ENCODE measurements around the gene PAIP2. TPM values are rescaled to one million over a fixed set of nuclear protein-coding genes. Genes with fewer than 3 reads are reported as not detected.
A peak's percentile ranks its signal among the peaks of the same experiment; 100 is the strongest.
"Not testable (repeated sequence)": the region's sequence is repeated elsewhere in the genome, so short reads cannot be mapped to it uniquely, and the experiment has no call there.

The PAIP2 gene
- total and polyA plus RNA-seq, 8 donors, result 66.8 to 171 (median 137) TPM

DNA sequence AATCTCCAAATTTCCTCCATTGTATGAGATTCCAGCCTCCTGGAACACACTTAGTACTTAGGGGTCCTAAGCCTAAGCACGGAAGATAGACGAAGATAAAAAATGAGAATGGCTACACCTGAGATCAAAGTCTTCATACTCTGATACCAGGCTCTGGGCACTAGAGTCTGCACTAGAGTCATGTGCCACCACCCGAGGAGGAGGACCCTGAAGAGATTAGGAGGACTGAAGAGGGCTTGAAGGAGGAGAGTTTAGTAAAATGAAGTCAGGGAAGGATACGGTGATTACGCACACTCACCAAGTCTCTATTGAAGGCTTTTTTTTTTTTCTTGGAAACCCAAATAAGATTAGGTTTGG, 62.8 kb downstream of the PAIP2 start:
- ATAC-seq (peak; percentile 7), DNase-seq (no peak)
- H3K36me3 ChIP-seq, result peaks cover 0 to 6% of the 10 kb centered on the region in 2 donors
- peak overlapping the region; percentile 88 to 91 for H3K27ac ChIP-seq
- peaks cover 0 to 15% of the 10 kb centered on the region in 2 donors for H3K4me1 ChIP-seq
- H3K27me3 ChIP-seq, result no peaks in the 10 kb centered on the region
- no peaks in the 10 kb centered on the region for H3K9me3 ChIP-seq
- H3K4me3 ChIP-seq, result peak overlapping the region in 1 of 2 donors; percentile 52
- TF ChIP-seq, protein P1, sequence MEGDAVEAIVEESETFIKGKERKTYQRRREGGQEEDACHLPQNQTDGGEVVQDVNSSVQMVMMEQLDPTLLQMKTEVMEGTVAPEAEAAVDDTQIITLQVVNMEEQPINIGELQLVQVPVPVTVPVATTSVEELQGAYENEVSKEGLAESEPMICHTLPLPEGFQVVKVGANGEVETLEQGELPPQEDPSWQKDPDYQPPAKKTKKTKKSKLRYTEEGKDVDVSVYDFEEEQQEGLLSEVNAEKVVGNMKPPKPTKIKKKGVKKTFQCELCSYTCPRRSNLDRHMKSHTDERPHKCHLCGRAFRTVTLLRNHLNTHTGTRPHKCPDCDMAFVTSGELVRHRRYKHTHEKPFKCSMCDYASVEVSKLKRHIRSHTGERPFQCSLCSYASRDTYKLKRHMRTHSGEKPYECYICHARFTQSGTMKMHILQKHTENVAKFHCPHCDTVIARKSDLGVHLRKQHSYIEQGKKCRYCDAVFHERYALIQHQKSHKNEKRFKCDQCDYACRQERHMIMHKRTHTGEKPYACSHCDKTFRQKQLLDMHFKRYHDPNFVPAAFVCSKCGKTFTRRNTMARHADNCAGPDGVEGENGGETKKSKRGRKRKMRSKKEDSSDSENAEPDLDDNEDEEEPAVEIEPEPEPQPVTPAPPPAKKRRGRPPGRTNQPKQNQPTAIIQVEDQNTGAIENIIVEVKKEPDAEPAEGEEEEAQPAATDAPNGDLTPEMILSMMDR (IDR thresholded peaks at IDR 0.05), result no peak
- intact Hi-C loops (cut with DNase I), result no loop called here

DNA sequence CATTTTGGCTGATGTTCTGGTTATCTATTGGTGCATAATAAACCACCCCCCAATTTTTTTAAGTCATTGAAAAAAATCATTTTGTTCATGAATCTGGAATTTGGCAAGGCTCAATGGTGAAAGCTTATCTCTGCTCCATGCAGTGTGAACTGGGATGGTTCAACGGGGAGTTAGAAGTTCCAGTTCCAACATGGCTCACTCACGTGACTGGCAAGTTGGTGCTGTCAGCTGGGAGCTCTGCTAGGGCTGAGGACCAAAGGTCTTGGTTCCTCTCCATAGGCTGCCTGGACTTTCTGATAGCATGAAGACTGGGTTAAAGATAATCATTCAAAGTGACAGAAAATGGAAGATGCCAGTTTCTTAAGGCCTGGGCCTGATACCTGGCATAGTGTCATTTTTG, 65.3 kb downstream of the PAIP2 start:
- Histone ChIP-seq H3K9me3 (no peaks in the 10 kb centered on the region), H3K4me1 (peaks cover 0 to 15% of the 10 kb centered on the region in 2 donors), H3K27ac (no peak overlapping the region), H3K4me3 (no peak overlapping the region), H3K36me3 (no peaks in the 10 kb centered on the region), H3K27me3 (no peaks in the 10 kb centered on the region)
- intact Hi-C loops (cut with DNase I), result no loop called here
- ATAC-seq (no peak), DNase-seq (no peak)
- TF ChIP-seq, protein P1 (IDR thresholded peaks at IDR 0.05), result no peak

DNA sequence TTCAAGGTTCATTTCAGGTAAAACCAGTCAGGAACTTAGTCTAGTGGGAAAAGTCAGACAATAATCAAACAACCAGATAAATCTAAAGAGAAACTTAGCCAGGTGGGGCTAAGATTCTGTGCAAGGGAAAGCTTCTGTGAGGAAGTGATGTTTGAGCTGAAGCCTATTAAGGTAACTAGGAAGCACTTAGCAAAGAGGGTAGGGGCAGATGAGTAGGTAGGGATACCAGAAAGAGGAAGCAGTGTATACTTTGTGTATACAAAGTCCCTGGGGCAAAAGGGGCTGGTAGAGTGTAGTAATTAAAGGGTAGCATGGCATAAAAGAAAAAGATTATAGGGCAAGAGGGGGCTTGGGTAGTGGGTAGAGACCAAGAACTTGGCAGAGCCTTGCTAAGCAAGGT, 65.9 kb downstream of the PAIP2 start:
- Histone ChIP-seq H3K9me3 (no peaks in the 10 kb centered on the region), H3K27ac (no peak overlapping the region), H3K36me3 (no peaks in the 10 kb centered on the region), H3K4me1 (peaks cover 0 to 15% of the 10 kb centered on the region in 2 donors), H3K27me3 (no peaks in the 10 kb centered on the region), H3K4me3 (no peak overlapping the region)
- TF ChIP-seq, protein P1 (IDR thresholded peaks at IDR 0.05), result no peak
- ATAC-seq (no peak), DNase-seq (no peak)
- intact Hi-C loops (cut with DNase I), result no loop called here

DNA sequence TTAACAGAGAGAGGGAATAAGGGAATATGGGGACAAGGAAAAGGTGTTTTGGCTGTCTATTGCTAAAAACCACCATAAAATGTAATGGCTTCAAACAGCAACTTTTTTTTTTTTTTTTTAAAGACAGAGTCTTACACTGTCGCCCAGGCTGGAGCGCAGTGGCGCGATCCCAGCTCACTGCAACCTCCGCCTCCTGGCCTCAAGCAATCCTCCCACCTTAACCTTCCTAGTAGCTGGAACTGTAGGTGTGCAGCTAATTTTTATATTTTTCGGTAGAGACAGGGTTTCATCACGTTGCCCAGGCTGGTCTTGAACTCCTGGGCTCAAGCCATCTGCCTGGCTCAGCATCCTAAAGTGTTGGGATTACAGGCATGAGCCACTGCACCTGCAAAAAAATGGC, 66.5 kb downstream of the PAIP2 start:
- TF ChIP-seq, protein P1 (IDR thresholded peaks at IDR 0.05), result no peak
- H3K4me1 ChIP-seq, result peaks cover 0 to 12% of the 10 kb centered on the region in 2 donors
- intact Hi-C loops (cut with DNase I), result no loop called here
- no peak for ATAC-seq
- no peak overlapping the region for H3K4me3 ChIP-seq
- no peaks in the 10 kb centered on the region for H3K27me3 ChIP-seq
- no peaks in the 10 kb centered on the region for H3K9me3 ChIP-seq
- H3K27ac ChIP-seq, result no peak overlapping the region
- H3K36me3 ChIP-seq, result no peaks in the 10 kb centered on the region
- no peak for DNase-seq

DNA sequence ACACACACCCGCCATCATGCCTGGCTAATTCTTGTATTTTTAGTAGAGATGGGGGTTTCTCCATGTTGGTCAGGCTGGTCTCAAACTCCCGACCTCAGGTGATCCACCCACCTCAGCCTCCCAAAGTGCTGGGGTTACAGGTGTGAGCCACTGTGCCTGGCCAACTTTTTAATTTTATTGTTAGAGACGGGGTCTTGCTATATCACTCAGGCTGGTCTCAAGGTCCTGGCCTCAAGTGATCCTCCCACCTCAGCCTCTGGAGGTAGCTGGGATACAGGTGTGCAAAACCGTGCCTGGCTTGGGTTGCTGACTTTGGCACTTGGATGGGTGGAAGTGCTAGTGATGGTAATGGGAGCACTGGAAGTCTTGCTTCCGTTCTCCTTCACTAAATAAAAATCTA, 67.5 kb downstream of the PAIP2 start:
- H3K27ac ChIP-seq; H3K36me3 ChIP-seq; H3K4me3 ChIP-seq; ATAC-seq; H3K9me3 ChIP-seq; H3K27me3 ChIP-seq; H3K4me1 ChIP-seq; intact Hi-C loops (cut with DNase I); DNase-seq: not testable (repeated sequence)
